LNCAP (cell line): ENCODE results near the gene LTBP3.

ENCODE experiments used
- TF ChIP-seq, protein P1 (sequence below): fragments of 450-650 bp; IDR thresholded peaks from 2 replicates; pipeline ENCODE4 v1.5.1; 2017; ENCODE audit warnings: mild to moderate bottlenecking

The LTBP3 gene

GRCh38 chr11:65557280-65558001, 718 bp downstream of the LTBP3 start:
- TF ChIP-seq, protein P1, sequence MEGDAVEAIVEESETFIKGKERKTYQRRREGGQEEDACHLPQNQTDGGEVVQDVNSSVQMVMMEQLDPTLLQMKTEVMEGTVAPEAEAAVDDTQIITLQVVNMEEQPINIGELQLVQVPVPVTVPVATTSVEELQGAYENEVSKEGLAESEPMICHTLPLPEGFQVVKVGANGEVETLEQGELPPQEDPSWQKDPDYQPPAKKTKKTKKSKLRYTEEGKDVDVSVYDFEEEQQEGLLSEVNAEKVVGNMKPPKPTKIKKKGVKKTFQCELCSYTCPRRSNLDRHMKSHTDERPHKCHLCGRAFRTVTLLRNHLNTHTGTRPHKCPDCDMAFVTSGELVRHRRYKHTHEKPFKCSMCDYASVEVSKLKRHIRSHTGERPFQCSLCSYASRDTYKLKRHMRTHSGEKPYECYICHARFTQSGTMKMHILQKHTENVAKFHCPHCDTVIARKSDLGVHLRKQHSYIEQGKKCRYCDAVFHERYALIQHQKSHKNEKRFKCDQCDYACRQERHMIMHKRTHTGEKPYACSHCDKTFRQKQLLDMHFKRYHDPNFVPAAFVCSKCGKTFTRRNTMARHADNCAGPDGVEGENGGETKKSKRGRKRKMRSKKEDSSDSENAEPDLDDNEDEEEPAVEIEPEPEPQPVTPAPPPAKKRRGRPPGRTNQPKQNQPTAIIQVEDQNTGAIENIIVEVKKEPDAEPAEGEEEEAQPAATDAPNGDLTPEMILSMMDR: no peak

DNA sequence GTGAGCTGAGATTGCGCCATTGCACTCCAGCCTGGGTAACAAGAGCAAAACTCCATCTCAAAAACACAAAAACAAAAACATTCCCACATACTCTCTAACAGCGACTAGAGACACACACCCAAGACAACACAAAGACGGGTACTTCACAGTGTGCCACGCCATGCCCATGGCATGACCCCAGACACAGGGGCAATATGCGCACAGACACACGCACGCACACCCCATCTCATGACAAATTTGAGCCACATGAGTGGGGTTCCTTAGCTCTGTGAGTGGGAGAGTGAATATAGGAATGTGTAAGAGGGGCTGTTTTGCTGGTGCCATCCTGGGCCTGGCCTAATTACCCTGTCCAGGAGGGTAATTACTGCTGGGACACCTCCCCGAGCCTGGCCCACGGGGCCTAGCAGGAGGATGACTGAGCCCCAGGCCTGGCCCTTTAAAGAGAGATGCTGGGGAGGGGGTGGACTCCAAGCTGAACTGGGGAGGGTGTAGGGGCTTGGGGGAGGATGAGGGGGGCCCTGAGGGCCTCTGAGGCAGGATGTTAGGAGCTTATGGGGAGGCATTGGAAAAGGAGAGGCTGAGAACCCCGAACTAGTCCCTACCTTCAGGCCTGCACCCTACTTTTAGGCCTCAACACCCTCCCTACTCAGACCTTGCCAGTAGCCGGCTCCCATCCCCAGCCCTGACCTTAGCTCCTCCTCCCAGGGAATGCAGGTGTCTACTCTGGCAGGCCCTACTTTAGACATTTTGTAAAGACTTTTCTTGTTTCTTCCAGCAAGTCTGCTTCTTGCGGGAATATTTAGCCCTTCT, 1.5 kb downstream of the LTBP3 start:
- TF ChIP-seq, protein P1: no peak

DNA sequence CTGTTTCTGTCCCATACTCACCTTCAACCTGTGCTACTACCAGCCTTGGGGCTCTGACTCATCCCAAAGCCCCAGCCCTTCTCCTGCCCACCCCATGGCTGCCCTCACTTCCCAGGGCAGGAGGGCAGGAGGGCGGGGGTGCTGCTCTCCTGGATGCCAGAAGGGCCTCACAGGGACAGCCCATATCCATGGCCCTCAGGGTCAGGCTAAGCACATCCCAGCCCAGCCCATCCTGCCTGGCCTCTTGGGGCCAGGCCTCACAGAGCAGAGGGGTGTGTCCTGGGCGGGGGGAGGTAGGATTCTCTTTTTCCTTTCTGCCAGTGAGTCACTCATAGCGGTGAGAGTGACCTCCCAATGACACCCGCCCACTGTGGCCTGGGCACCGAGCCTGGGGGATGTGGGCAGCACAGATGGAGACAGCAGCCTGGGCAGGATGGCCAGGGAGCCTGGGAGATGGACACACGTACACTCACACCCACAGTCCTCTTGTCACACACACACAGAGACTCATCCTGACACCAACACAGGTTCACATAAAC, 2.4 kb downstream of the LTBP3 start:
- TF ChIP-seq, protein P1: no peak

DNA sequence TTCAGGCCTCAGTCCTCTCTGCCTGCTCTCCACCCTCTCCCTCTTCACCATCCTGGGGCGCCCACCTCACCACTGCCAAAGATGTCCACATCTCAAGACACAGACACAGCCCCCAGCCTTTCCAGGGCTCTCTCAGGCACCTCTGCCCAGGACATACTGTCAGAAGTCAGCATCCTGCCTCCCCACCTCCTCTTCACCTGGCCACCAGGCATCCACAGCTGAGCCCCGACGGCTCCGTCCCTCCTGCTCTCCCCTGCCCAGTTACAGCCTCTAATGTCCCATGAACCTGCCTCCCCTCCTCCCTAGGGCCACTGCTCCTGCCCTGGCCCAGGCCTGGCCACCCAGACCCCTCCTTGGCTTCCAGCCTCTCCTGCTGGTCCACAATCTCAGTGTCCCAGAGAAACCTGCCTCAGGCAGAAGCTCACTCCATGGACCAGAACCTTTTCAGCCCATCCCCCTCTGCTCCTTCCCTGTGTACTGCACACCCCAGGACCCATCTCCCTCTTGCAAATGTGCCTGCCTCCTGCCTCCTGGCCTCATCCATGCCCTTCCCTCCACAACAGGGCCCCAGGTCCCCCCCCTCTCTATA, 3.2 kb downstream of the LTBP3 start:
- TF ChIP-seq, protein P1: no peak

- TF ChIP-seq, protein P1: no peak
Observed at GRCh38 chr11:65554057-65554818, 3.9 kb downstream of the LTBP3 start.

- TF ChIP-seq, protein P1: no peak
Observed at GRCh38 chr11:65553301-65554001, 4.7 kb downstream of the LTBP3 start.
